OCI-LY3 (cell line): ENCODE measurements around the gene STRN3.

ENCODE experiments used
- H2AFZ ChIP-seq: fragments of 200-600, 300-600 bp; shearing (Covaris generic); 2 replicates; pipeline ENCODE4 v1.6.0; 2014; ENCODE audit warnings: antibody characterized with exemption, low read depth, low read length
- H3K27ac ChIP-seq: fragments of 200-600, 300-600 bp; sonication (generic); 2 replicates; pipeline ENCODE4 v1.5.1; 2014; ENCODE audit warnings: mild to moderate bottlenecking, low read length, moderate library complexity, mixed read lengths
- H3K27me3 ChIP-seq: fragments of 200-600, 300-600 bp; sonication (generic); 2 replicates; pipeline ENCODE4 v1.6.1; 2014; ENCODE audit warnings: low read depth, low read length, mixed read lengths
- H3K36me3 ChIP-seq: fragments of 200-600, 300-600 bp; sonication (generic); replicated peaks from 2 replicates; pipeline ENCODE3; 2014; ENCODE audit warnings: low read depth, low read length, mixed read lengths
- H3K4me1 ChIP-seq: fragments of 300-600, 200-600 bp; sonication (generic); 2 replicates; pipeline ENCODE4 v1.6.1; 2014; ENCODE audit warnings: low read length, mixed read lengths
- H3K4me2 ChIP-seq: fragments of 200-600, 300-600 bp; sonication (generic); 2 replicates; pipeline ENCODE4 v1.6.1; 2014; ENCODE audit warnings: low read length, mixed read lengths
- H3K4me3 ChIP-seq: fragments of 300-600, 200-600 bp; sonication (generic); 2 replicates; pipeline ENCODE4 v1.5.1; 2014; ENCODE audit warnings: antibody characterized with exemption, mild to moderate bottlenecking, low read length, moderate library complexity
- H3K79me2 ChIP-seq: fragments of 300-600, 200-600 bp; shearing (Covaris generic); 2 replicates; pipeline ENCODE4 v1.6.1; 2014; ENCODE audit warnings: mild to moderate bottlenecking, low read length, mixed read lengths
- H3K9ac ChIP-seq: fragments of 300-600, 200-600 bp; shearing (Covaris generic); 2 replicates; pipeline ENCODE4 v1.6.0; 2014; ENCODE audit warnings: mild to moderate bottlenecking, low read length, moderate library complexity
- H3K9me3 ChIP-seq: fragments of 200-600, 300-600 bp; shearing (Covaris generic); 2 replicates; pipeline ENCODE4 v1.6.1; 2014; ENCODE audit warnings: low read length, mixed read lengths; ENCODE audit not compliant: insufficient read depth
- H4K20me1 ChIP-seq: fragments of 200-600, 300-600 bp; sonication (generic); 2 replicates; pipeline ENCODE4 v1.6.1; 2016; ENCODE audit warnings: low read length, mixed read lengths; ENCODE audit not compliant: insufficient read depth
- CTCF ChIP-seq: fragments of 200-600, 300-600 bp; sonication (generic); IDR thresholded peaks from 2 replicates; pipeline ENCODE4 v1.5.1; 2014; ENCODE audit warnings: antibody characterized with exemption, low read length, low read depth
- EZH2phosphoT487 ChIP-seq: fragments of 200-600 bp; shearing (Covaris generic); IDR thresholded peaks from 2 replicates; pipeline ENCODE4 v1.6.1; 2018; ENCODE audit warnings: antibody characterized with exemption, mixed run types, low read depth

The STRN3 gene

GRCh38 chr14:30991408-30991807 is 34.8 kb downstream of the STRN3 start:
- Histone ChIP-seq H4K20me1 (peaks cover 57% of the 10 kb centered on the region), H2AFZ (no peak overlapping the region), H3K9me3 (no peaks in the 10 kb centered on the region), H3K9ac (no peak overlapping the region), H3K36me3 (no peaks in the 10 kb centered on the region), H3K27ac (no peak overlapping the region), H3K4me1 (peaks cover 11% of the 10 kb centered on the region), H3K79me2 (peaks cover 88% of the 10 kb centered on the region), H3K4me2 (no peak overlapping the region), H3K4me3 (no peak overlapping the region), H3K27me3 (no peaks in the 10 kb centered on the region)
- TF ChIP-seq EZH2phosphoT487 (no peak), CTCF (no peak)

- H3K27me3 ChIP-seq, result no peaks in the 10 kb centered on the region
- H3K9me3 ChIP-seq, result no peaks in the 10 kb centered on the region
- no peak overlapping the region for H3K4me3 ChIP-seq
- no peak overlapping the region for H3K4me2 ChIP-seq
- peaks cover 52% of the 10 kb centered on the region for H4K20me1 ChIP-seq
- peaks cover 11% of the 10 kb centered on the region for H3K4me1 ChIP-seq
- H3K36me3 ChIP-seq, result no peaks in the 10 kb centered on the region
- TF ChIP-seq CTCF, result no peak
- no peak for TF ChIP-seq EZH2phosphoT487
- H3K79me2 ChIP-seq, result peaks cover 87% of the 10 kb centered on the region
- H3K9ac ChIP-seq, result no peak overlapping the region
- no peak overlapping the region for H3K27ac ChIP-seq
- H2AFZ ChIP-seq, result no peak overlapping the region
Measured at GRCh38 chr14:30990770-30991169, 35.4 kb downstream of the STRN3 start.

GRCh38 chr14:30988509-30988908 is 37.7 kb downstream of the STRN3 start:
- Histone ChIP-seq H3K79me2 (peaks cover 73% of the 10 kb centered on the region), H3K4me2 (no peak overlapping the region)
- TF ChIP-seq CTCF (no peak), EZH2phosphoT487 (no peak)

GRCh38 chr14:30985796-30986195 is 40.4 kb downstream of the STRN3 start:
- Histone ChIP-seq H3K9ac (no peak overlapping the region), H3K27ac (no peak overlapping the region), H3K79me2 (peaks cover 77% of the 10 kb centered on the region), H3K4me1 (peaks cover 14% of the 10 kb centered on the region), H3K36me3 (no peaks in the 10 kb centered on the region), H3K27me3 (no peaks in the 10 kb centered on the region), H3K4me3 (no peak overlapping the region), H4K20me1 (peaks cover 32% of the 10 kb centered on the region), H3K4me2 (no peak overlapping the region), H2AFZ (no peak overlapping the region), H3K9me3 (no peaks in the 10 kb centered on the region)
- TF ChIP-seq EZH2phosphoT487 (no peak), CTCF (no peak)

More at GRCh38 chr14:30988509-30988908, 37.7 kb downstream of the STRN3 start:
- Histone ChIP-seq H4K20me1 (peaks cover 37% of the 10 kb centered on the region), H3K27me3 (no peaks in the 10 kb centered on the region), H3K9me3 (no peaks in the 10 kb centered on the region), H3K27ac (no peak overlapping the region), H3K9ac (no peak overlapping the region), H3K4me3 (no peak overlapping the region), H3K36me3 (no peaks in the 10 kb centered on the region), H2AFZ (no peak overlapping the region), H3K4me1 (no peaks in the 10 kb centered on the region)
